Measurements from ENCODE around the gene WWP2.
"Not testable (repeated sequence)": the region's sequence is repeated elsewhere in the genome, so short reads cannot be mapped to it uniquely, and the experiment has no call there.

Gene WWP2

GRCh38 chr16:69798466-69798865 lies 36.3 kb downstream of the WWP2 start:
- DNase-seq: no peak

GRCh38 chr16:69799611-69800031 lies 37.5 kb downstream of the WWP2 start:
- DNase-seq: no peak

GRCh38 chr16:69804297-69804696 lies 42.2 kb downstream of the WWP2 start:
- DNase-seq: no peak

GRCh38 chr16:69806776-69807175 lies 44.6 kb downstream of the WWP2 start:
- not testable (repeated sequence) for DNase-seq

- no peak for DNase-seq
Observed at GRCh38 chr16:69812688-69813014, 50.5 kb downstream of the WWP2 start.

- no peak for DNase-seq
Observed at GRCh38 chr16:69814078-69814477, 51.9 kb downstream of the WWP2 start.

- DNase-seq: no peak
Observed at GRCh38 chr16:69814561-69814960, 52.4 kb downstream of the WWP2 start.

- not testable (repeated sequence) for DNase-seq
Observed at GRCh38 chr16:69815216-69815883, 53.2 kb downstream of the WWP2 start.

GRCh38 chr16:69816996-69817395 lies 54.9 kb downstream of the WWP2 start:
- DNase-seq: no peak

GRCh38 chr16:69818891-69819545 lies 56.9 kb downstream of the WWP2 start:
- DNase-seq: no peak

GRCh38 chr16:69820926-69821541 lies 58.9 kb downstream of the WWP2 start:
- DNase-seq: no peak

GRCh38 chr16:69821844-69822173 lies 59.7 kb downstream of the WWP2 start:
- DNase-seq: no peak

GRCh38 chr16:69822174-69822935 lies 60.2 kb downstream of the WWP2 start:
- no peak for DNase-seq

- no peak for DNase-seq
Observed at GRCh38 chr16:69823831-69824563, 61.9 kb downstream of the WWP2 start.

GRCh38 chr16:69824564-69825142 lies 62.5 kb downstream of the WWP2 start:
- DNase-seq: not testable (repeated sequence)

GRCh38 chr16:69827524-69827923 lies 65.4 kb downstream of the WWP2 start:
- DNase-seq: no peak

- DNase-seq: no peak
Observed at GRCh38 chr16:69829338-69829737, 67.2 kb downstream of the WWP2 start.

- DNase-seq: no peak
Observed at GRCh38 chr16:69830146-69830533, 68.0 kb downstream of the WWP2 start.

GRCh38 chr16:69830534-69831211 lies 68.5 kb downstream of the WWP2 start:
- DNase-seq: no peak

GRCh38 chr16:69831212-69832123 lies 69.3 kb downstream of the WWP2 start:
- DNase-seq: no peak

All from NCI-H146 (cell line).